Measurements from ENCODE around the gene ITGB8.
"Not testable (repeated sequence)": the region's sequence is repeated elsewhere in the genome, so short reads cannot be mapped to it uniquely, and the experiment has no call there.

The ITGB8 gene

GRCh38 chr7:20330239-20330927, at the start of gene ITGB8:
ITGB8 (plus strand) TSS chr7:20330900; CDS start chr7:20331807, 907 bp downstream.
- peak; percentile 79 for DNase-seq

- no peak for DNase-seq
These were observed 47.7 kb upstream of the ITGB8 start for GRCh38 chr7:20282959-20283358.

- no peak for DNase-seq
These were observed 47.3 kb upstream of the ITGB8 start for GRCh38 chr7:20283385-20283784.

- DNase-seq, result no peak
These were observed 46.5 kb upstream of the ITGB8 start for GRCh38 chr7:20284003-20284770.

- no peak for DNase-seq
These were observed 45.9 kb upstream of the ITGB8 start for GRCh38 chr7:20284771-20285143.

GRCh38 chr7:20287317-20287716, 43.4 kb upstream of the ITGB8 start:
- DNase-seq, result no peak

- no peak for DNase-seq
These were observed 42.7 kb upstream of the ITGB8 start for GRCh38 chr7:20288036-20288435.

- DNase-seq, result no peak
These were observed 40.1 kb upstream of the ITGB8 start for GRCh38 chr7:20290505-20291111.

GRCh38 chr7:20293336-20293735, 37.4 kb upstream of the ITGB8 start:
- DNase-seq, result no peak

- DNase-seq, result no peak
These were observed 34.3 kb upstream of the ITGB8 start for GRCh38 chr7:20296444-20296843.

GRCh38 chr7:20296901-20297300, 33.8 kb upstream of the ITGB8 start:
- DNase-seq, result no peak

GRCh38 chr7:20298486-20298901, 32.2 kb upstream of the ITGB8 start:
- DNase-seq, result no peak

GRCh38 chr7:20299145-20299544, 31.6 kb upstream of the ITGB8 start:
- DNase-seq, result no peak

GRCh38 chr7:20299647-20300312, 30.9 kb upstream of the ITGB8 start:
- no peak for DNase-seq

- DNase-seq, result no peak
These were observed 29.3 kb upstream of the ITGB8 start for GRCh38 chr7:20301311-20301939.

- DNase-seq, result not testable (repeated sequence)
These were observed 28.4 kb upstream of the ITGB8 start for GRCh38 chr7:20302300-20302699.

- DNase-seq, result no peak
These were observed 27.8 kb upstream of the ITGB8 start for GRCh38 chr7:20302891-20303290.

- peak; percentile 100 for DNase-seq
These were observed 26.3 kb upstream of the ITGB8 start for GRCh38 chr7:20304366-20304765.

- no peak for DNase-seq
These were observed 25.0 kb upstream of the ITGB8 start for GRCh38 chr7:20305726-20306125.

GRCh38 chr7:20306180-20306946, 24.3 kb upstream of the ITGB8 start:
- DNase-seq, result no peak

GRCh38 chr7:20307119-20307518, 23.6 kb upstream of the ITGB8 start:
- peak; percentile 47 for DNase-seq

GRCh38 chr7:20307901-20308300, 22.8 kb upstream of the ITGB8 start:
- peak; percentile 69 for DNase-seq
